WTC11 (cell line): Measurements from ENCODE around the gene UNC13D.

Experiments
- CTCF ChIP-seq: fragments of 200-600 bp; IDR thresholded peaks from 2 replicates; pipeline ENCODE4 v1.8.0; 2022; ENCODE audit warnings: antibody characterized with exemption
- E2F1 ChIP-seq: sonication (generic); formaldehyde crosslinking; IDR thresholded peaks from 2 replicates; pipeline ENCODE4 v1.8.0; 2022; ENCODE audit warnings: mild to moderate bottlenecking, missing genetic modification reagents
- IRF1 ChIP-seq: sonication (generic); formaldehyde crosslinking; IDR thresholded peaks from 2 replicates; pipeline ENCODE4 v1.8.0; 2023; ENCODE audit warnings: missing genetic modification reagents
- USF1 ChIP-seq: sonication (generic); formaldehyde crosslinking; IDR thresholded peaks from 2 replicates; pipeline ENCODE4 v1.8.0; 2022; ENCODE audit warnings: mild to moderate bottlenecking, missing genetic modification reagents

GRCh38 chr17:75793460-75793859, 50.7 kb downstream of the UNC13D start:
- TF ChIP-seq IRF1 (CRISPR knock-in tag): no peak
- no peak for TF ChIP-seq CTCF
- TF ChIP-seq USF1: no peak
- TF ChIP-seq E2F1: no peak
